Peyer's patch (tissue), 4 donors: Measurements from ENCODE around the gene ZNF441.

Experiments
- CTCF ChIP-seq, 6 experiments: fragments of 450-650 bp in 4 of 6; fragments of 200-600 bp in 2 of 6; sonication (generic) in 1 of 6; IDR thresholded peaks; one replicate each; pipeline ENCODE4 v1.5.1; 2017 to 2019; ENCODE audit warnings: antibody characterized with exemption in 6 of 6, mild to moderate bottlenecking in 3 of 6, moderate library complexity in 1 of 6
- POLR2A ChIP-seq, 2 donors: fragments of 450-650 bp; IDR thresholded peaks; one replicate each; pipeline ENCODE4 v1.5.1; 2017; ENCODE audit warnings: antibody characterized with exemption in 2 of 2, mild to moderate bottlenecking in 2 of 2, moderate library complexity in 2 of 2

GRCh38 chr19:11729586-11729985 lies 37.2 kb upstream of the ZNF441 start:
- no peak for TF ChIP-seq CTCF (IDR thresholded peaks at IDR 0.05)
- no peak for TF ChIP-seq POLR2A (IDR thresholded peaks at IDR 0.05)
